Suprapubic skin (tissue), 3 donors: ENCODE data around the gene GALNT17.

ENCODE experiments used
- CTCF ChIP-seq, 2 donors: fragments of 200-600 bp in 1 of 2; fragments of 450-650 bp in 1 of 2; sonication (generic) in 1 of 2; IDR thresholded peaks; one replicate each; pipeline ENCODE4 v1.5.1; 2016 to 2019; ENCODE audit warnings: antibody characterized with exemption in 2 of 2, mild to moderate bottlenecking in 1 of 2, moderate library complexity in 1 of 2
- POLR2A ChIP-seq, 2 donors: fragments of 450-650 bp; IDR thresholded peaks; one replicate each; pipeline ENCODE4 v1.6.1; 2017; ENCODE audit warnings: antibody characterized with exemption in 2 of 2, mild to moderate bottlenecking in 2 of 2, moderate library complexity in 2 of 2

GRCh38 chr7:71286336-71286735, 154.4 kb downstream of the GALNT17 start:
- TF ChIP-seq CTCF (IDR thresholded peaks at IDR 0.05) (no peak), POLR2A (IDR thresholded peaks at IDR 0.05) (no peak)
